GM21515 (cell line): ENCODE data around the gene SRCIN1.
"Not testable (repeated sequence)": the region's sequence is repeated elsewhere in the genome, so short reads cannot be mapped to it uniquely, and the experiment has no call there.

Experiments used
- ATAC-seq: cut with Tn5 transposase; IDR thresholded peaks from one replicate; pipeline ENCODE4 v1.9.1; 2021; ENCODE audit not compliant: unreplicated experiment

SRCIN1 gene

GRCh38 chr17:38605841-38606645 is at the start of gene SRCIN1:
Gene SRCIN1, minus strand, starts transcription at chr17:38605952. Its CDS starts 247 bp downstream, at chr17:38605705.
- no peak for ATAC-seq

- no peak for ATAC-seq
Observed at GRCh38 chr17:38654411-38655398, 49.0 kb upstream of the SRCIN1 start.

GRCh38 chr17:38653679-38654078 is 47.9 kb upstream of the SRCIN1 start:
- no peak for ATAC-seq

GRCh38 chr17:38653230-38653629 is 47.5 kb upstream of the SRCIN1 start:
- ATAC-seq, result no peak

- not testable (repeated sequence) for ATAC-seq
Observed at GRCh38 chr17:38650653-38651173, 45.0 kb upstream of the SRCIN1 start.

GRCh38 chr17:38637951-38638350 is 32.2 kb upstream of the SRCIN1 start:
- ATAC-seq, result no peak

GRCh38 chr17:38636054-38636453 is 30.3 kb upstream of the SRCIN1 start:
- no peak for ATAC-seq

GRCh38 chr17:38632334-38632733 is 26.6 kb upstream of the SRCIN1 start:
- ATAC-seq, result no peak

- no peak for ATAC-seq
Observed at GRCh38 chr17:38628441-38628840, 22.7 kb upstream of the SRCIN1 start.

GRCh38 chr17:38627957-38628356 is 22.2 kb upstream of the SRCIN1 start:
- no peak for ATAC-seq

GRCh38 chr17:38626606-38627226 is 21.0 kb upstream of the SRCIN1 start:
- not testable (repeated sequence) for ATAC-seq

GRCh38 chr17:38625482-38625881 is 19.7 kb upstream of the SRCIN1 start:
- ATAC-seq, result no peak

GRCh38 chr17:38624782-38625355 is 19.1 kb upstream of the SRCIN1 start:
- ATAC-seq, result peak; percentile 80

- ATAC-seq, result no peak
Observed at GRCh38 chr17:38621538-38621937, 15.8 kb upstream of the SRCIN1 start.

GRCh38 chr17:38620551-38621277 is 15.0 kb upstream of the SRCIN1 start:
- no peak for ATAC-seq

GRCh38 chr17:38619937-38620550 is 14.3 kb upstream of the SRCIN1 start:
- ATAC-seq, result no peak

GRCh38 chr17:38619451-38619795 is 13.7 kb upstream of the SRCIN1 start:
- no peak for ATAC-seq

- ATAC-seq, result no peak
Observed at GRCh38 chr17:38617967-38618760, 12.4 kb upstream of the SRCIN1 start.
